ENCODE measurements around the gene LENEP. TPM values are rescaled to one million over a fixed set of nuclear protein-coding genes. Genes with fewer than 3 reads are reported as not detected.

Gene LENEP
- total and polyA plus RNA-seq, 2 donors (not counting 1 experiment from before 2014, with no cell fraction given): not detected

DNA sequence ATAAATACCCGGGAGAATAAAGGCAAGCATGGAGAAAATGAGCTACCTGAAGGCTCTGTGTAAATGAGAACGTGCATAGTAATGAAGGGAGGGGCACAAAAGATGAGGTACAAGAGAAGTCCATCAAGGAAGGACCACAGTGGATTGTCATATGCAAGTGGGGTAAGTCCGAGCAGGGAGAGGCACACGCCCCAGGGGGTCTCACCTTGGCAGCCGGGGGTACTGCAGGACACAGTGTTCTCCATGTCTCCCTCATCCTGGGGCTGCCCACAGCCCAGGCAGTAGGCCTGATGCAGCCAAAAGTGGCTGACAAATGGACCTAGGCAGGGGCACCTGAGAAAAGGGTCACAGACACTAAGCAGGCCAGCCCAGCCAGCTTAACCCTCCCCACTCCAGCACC lies 30.2 kb downstream of the LENEP start:
- Histone ChIP-seq H3K4me2 (ENCODE audit: extremely low read depth, insufficient read depth, low read length) (no peak overlapping the region), H3K9me3 (ENCODE audit: control insufficient read depth, insufficient read depth, low read depth, low read length) (no peaks in the 10 kb centered on the region), H3K4me3 (replicated peaks in 1 of 4; ENCODE audit: control extremely low read depth in 1 of 4, insufficient read depth in 1 of 4, low read depth in 3 of 4, low read length in 4 of 4) (no peak overlapping the region), H3K4me1 (ENCODE audit: control insufficient read depth, extremely low read depth, insufficient read depth, low read length) (peaks cover 5% of the 10 kb centered on the region), H2AFZ (ENCODE audit: low read length) (no peak overlapping the region), H3K9ac (ENCODE audit: insufficient read depth, low read length) (no peak overlapping the region), H3K79me2 (ENCODE audit: control insufficient read depth, insufficient read depth, low read length) (no peaks in the 10 kb centered on the region), H4K20me1 (ENCODE audit: control insufficient read depth, extremely low read depth, insufficient read depth, low read length) (no peaks in the 10 kb centered on the region), H3K27ac (ENCODE audit: insufficient read depth, low read length) (no peak overlapping the region), H3K27me3 (ENCODE audit: control insufficient read depth, insufficient read depth, low read length) (no peaks in the 10 kb centered on the region), H3K36me3 (ENCODE audit: control insufficient read depth, insufficient read depth, low read length) (no peaks in the 10 kb centered on the region)
- DNase-seq (ENCODE audit: low read depth in 2 of 2): no peak
- TF ChIP-seq EZH2 (IDR thresholded peaks at IDR 0.05; ENCODE audit: low read length, missing control alignments): no peak
- no peak for TF ChIP-seq CTCF (conservative IDR thresholded peaks at IDR 0.05 in 1 of 2, IDR thresholded peaks at IDR 0.05 in 1 of 2; ENCODE audit: low read depth in 1 of 2, low read length in 2 of 2)

DNA sequence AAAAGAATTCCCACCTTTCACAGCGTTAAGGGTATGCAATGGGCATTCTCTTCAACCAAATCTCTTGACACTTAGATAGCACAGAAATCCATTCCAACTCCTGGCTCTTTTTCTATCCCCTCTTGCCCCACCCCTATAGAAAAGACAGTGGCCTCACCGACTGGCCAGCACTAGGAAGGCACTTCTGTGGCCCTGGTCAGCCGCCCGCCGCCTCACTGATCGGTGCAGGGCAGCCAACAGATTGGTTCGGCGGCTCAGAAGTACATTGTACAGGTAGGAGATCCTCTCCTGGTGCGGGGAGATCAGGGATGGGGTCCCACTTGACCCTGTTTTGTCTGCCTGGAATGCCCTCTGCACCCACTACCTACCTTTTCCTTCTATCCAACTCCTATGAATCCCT lies 30.9 kb downstream of the LENEP start:
- no peak overlapping the region for H3K4me3 ChIP-seq (replicated peaks in 1 of 4; ENCODE audit: control extremely low read depth in 1 of 4, insufficient read depth in 1 of 4, low read depth in 3 of 4, low read length in 4 of 4)
- no peak for DNase-seq (ENCODE audit: low read depth in 2 of 2)
- no peaks in the 10 kb centered on the region for H3K79me2 ChIP-seq (ENCODE audit: control insufficient read depth, insufficient read depth, low read length)
- TF ChIP-seq EZH2 (IDR thresholded peaks at IDR 0.05; ENCODE audit: low read length, missing control alignments): no peak
- no peak for TF ChIP-seq CTCF (conservative IDR thresholded peaks at IDR 0.05 in 1 of 2, IDR thresholded peaks at IDR 0.05 in 1 of 2; ENCODE audit: low read depth in 1 of 2, low read length in 2 of 2)
- H4K20me1 ChIP-seq (ENCODE audit: control insufficient read depth, extremely low read depth, insufficient read depth, low read length): no peaks in the 10 kb centered on the region
- no peaks in the 10 kb centered on the region for H3K36me3 ChIP-seq (ENCODE audit: control insufficient read depth, insufficient read depth, low read length)
- H2AFZ ChIP-seq (ENCODE audit: low read length): no peak overlapping the region
- H3K4me1 ChIP-seq (ENCODE audit: control insufficient read depth, extremely low read depth, insufficient read depth, low read length): no peaks in the 10 kb centered on the region
- H3K27me3 ChIP-seq (ENCODE audit: control insufficient read depth, insufficient read depth, low read length): no peaks in the 10 kb centered on the region
- H3K9ac ChIP-seq (ENCODE audit: insufficient read depth, low read length): no peak overlapping the region
- H3K4me2 ChIP-seq (ENCODE audit: extremely low read depth, insufficient read depth, low read length): no peak overlapping the region
- no peaks in the 10 kb centered on the region for H3K9me3 ChIP-seq (ENCODE audit: control insufficient read depth, insufficient read depth, low read depth, low read length)
- no peak overlapping the region for H3K27ac ChIP-seq (ENCODE audit: insufficient read depth, low read length)

DNA sequence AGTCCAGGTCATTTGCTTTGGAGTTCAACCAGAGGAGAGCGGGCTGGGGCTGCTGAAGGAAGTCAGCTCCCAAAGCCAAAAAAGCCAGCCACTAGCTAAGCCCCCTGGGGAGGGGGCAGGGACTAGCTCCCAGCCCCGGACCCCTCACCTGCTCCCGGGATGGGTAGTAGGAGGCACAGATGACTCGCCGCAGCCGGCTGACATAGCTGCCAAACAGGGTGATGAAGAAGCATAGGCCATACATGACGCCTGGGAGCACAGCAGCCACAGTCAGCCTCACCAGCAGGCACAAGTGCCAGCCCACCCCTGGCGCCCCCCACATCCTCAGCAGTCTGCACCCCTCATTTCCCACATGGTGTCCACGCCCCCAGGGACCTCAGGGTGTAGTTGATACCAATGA lies 32.8 kb downstream of the LENEP start:
- H3K4me2 ChIP-seq (ENCODE audit: extremely low read depth, insufficient read depth, low read length): no peak overlapping the region
- no peaks in the 10 kb centered on the region for H3K9me3 ChIP-seq (ENCODE audit: control insufficient read depth, insufficient read depth, low read depth, low read length)
- H3K79me2 ChIP-seq (ENCODE audit: control insufficient read depth, insufficient read depth, low read length): no peaks in the 10 kb centered on the region
- no peak overlapping the region for H3K27ac ChIP-seq (ENCODE audit: insufficient read depth, low read length)
- no peak for DNase-seq (ENCODE audit: low read depth in 2 of 2)
- no peak overlapping the region for H3K9ac ChIP-seq (ENCODE audit: insufficient read depth, low read length)
- no peak overlapping the region for H2AFZ ChIP-seq (ENCODE audit: low read length)
- no peaks in the 10 kb centered on the region for H3K27me3 ChIP-seq (ENCODE audit: control insufficient read depth, insufficient read depth, low read length)
- H3K4me3 ChIP-seq (replicated peaks in 1 of 4; ENCODE audit: control extremely low read depth in 1 of 4, insufficient read depth in 1 of 4, low read depth in 3 of 4, low read length in 4 of 4): no peak overlapping the region
- H3K36me3 ChIP-seq (ENCODE audit: control insufficient read depth, insufficient read depth, low read length): no peaks in the 10 kb centered on the region
- no peak for TF ChIP-seq EZH2 (IDR thresholded peaks at IDR 0.05; ENCODE audit: low read length, missing control alignments)
- TF ChIP-seq CTCF (conservative IDR thresholded peaks at IDR 0.05 in 1 of 2, IDR thresholded peaks at IDR 0.05 in 1 of 2; ENCODE audit: low read depth in 1 of 2, low read length in 2 of 2): no peak
- no peaks in the 10 kb centered on the region for H3K4me1 ChIP-seq (ENCODE audit: control insufficient read depth, extremely low read depth, insufficient read depth, low read length)
- no peaks in the 10 kb centered on the region for H4K20me1 ChIP-seq (ENCODE audit: control insufficient read depth, extremely low read depth, insufficient read depth, low read length)
